Right lobe of liver (tissue), 6 donors: ENCODE data around the gene APOA1. TPM values are rescaled to one million over a fixed set of nuclear protein-coding genes. Genes with fewer than 3 reads are reported as not detected.
A peak's percentile ranks its signal among the peaks of the same experiment; 100 is the strongest.

ENCODE experiments used
- ATAC-seq, 4 donors: fragments of 200-7000 bp; cut with Tn5 transposase; one replicate each; pipeline ENCODE4 v1.9.1; 2020; ENCODE audit warnings: mild to moderate bottlenecking in 4 of 4, moderate library complexity in 4 of 4
- DNase-seq, 3 donors: peaks; one replicate each; pipeline ENCODE4 v3.0.0-alpha.2; 2020
- H3K27ac ChIP-seq, 3 donors: fragments of 200-600 bp; one replicate each; pipeline ENCODE4 v1.8.0; 2022
- H3K27me3 ChIP-seq, 2 donors: fragments of 200-600 bp; one replicate each; pipeline ENCODE4 v1.8.0; 2022
- H3K36me3 ChIP-seq, 4 donors: fragments of 200-600 bp; sonication (generic) in 1 of 4; one replicate each; pipeline versions ENCODE4 v1.5.1 to v1.8.0; 2017 to 2022; ENCODE audit warnings: control low read depth in 1 of 4
- H3K4me1 ChIP-seq, 4 donors: fragments of 200-600 bp; sonication (generic) in 1 of 4; one replicate each; pipeline versions ENCODE4 v1.5.1 to v1.8.0; 2017 to 2022; ENCODE audit warnings: control low read depth in 1 of 4
- H3K4me3 ChIP-seq, 3 donors: fragments of 200-600 bp; one replicate each; pipeline ENCODE4 v1.8.0; 2022
- H3K9me3 ChIP-seq, 4 donors: fragments of 200-600 bp; sonication (generic) in 1 of 4; one replicate each; pipeline versions ENCODE4 v1.5.1 to v1.8.0; 2017 to 2022; ENCODE audit warnings: control low read depth in 1 of 4
- CTCF ChIP-seq, 4 donors: fragments of 200-600 bp in 3 of 4; fragments of 450-650 bp in 1 of 4; IDR thresholded peaks; one replicate each; pipeline versions ENCODE4 v1.5.1 to v1.8.0; 2016 to 2022; ENCODE audit warnings: antibody characterized with exemption in 4 of 4, mild to moderate bottlenecking in 2 of 4
- POLR2A ChIP-seq: fragments of 450-650 bp; IDR thresholded peaks from one replicate; pipeline ENCODE4 v1.6.1; 2017; ENCODE audit warnings: antibody characterized with exemption, mild to moderate bottlenecking
- WGBS: methylation state at CpG from one replicate; pipeline ENCODE4 v1.1.6; 2018; ENCODE audit warnings: low coverage, low lambda C conversion rate; ENCODE audit not compliant: insufficient coverage; ENCODE audit errors: missing lambda C conversion rate; 5-methylcytosine and 5-hydroxymethylcytosine counted together
- intact Hi-C, 2 donors: fragments of 100-400 bp; cut with DNase I; formaldehyde crosslinking; loops; one replicate each; pipeline versions ENCODE4 v1.11.2 to v1.14.1; 2022
- total RNA-seq, 6 experiments: library from RNA; depleted of rRNA in 2 of 6; stranded (reverse); fragments of >200 nt in 2 of 6; fragmentation: NEBNext Ultra II Directional in 3 of 6; extraction: Animal tissue kit (Norgen Biotek cat#: 25700) in 3 of 6; gene quantifications; one replicate each; pipeline versions ENCODE4 v1.1.0 to v1.2.4, GENCODE V29; 2016 to 2023
- donor health status: DM: no; HTN: yes; CAD: no.
- donor health status: DM: no; HTN: no; CAD: no.
- donor health status: DM: no; HTN: no; CAD: no.
- donor health status: DM: no; HTN: yes; CAD: no.
- donor health status: DM: no; HTN: yes; CAD: no.

The APOA1 gene
- total RNA-seq, 6 experiments from 2014 or later, result 5,429 to 12,494 (median 8,679) TPM

GRCh38 chr11:116813170-116813569 lies 24.3 kb downstream of the APOA1 start:
- DNase-seq (no peak), ATAC-seq (no peak)
- H3K27me3 ChIP-seq, result no peaks in the 10 kb centered on the region
- no peaks in the 10 kb centered on the region for H3K36me3 ChIP-seq
- peak overlapping the region in 2 of 3 donors; percentile 13 to 16 for H3K4me3 ChIP-seq
- H3K4me1 ChIP-seq, result peaks cover 0 to 59% (median 15%) of the 10 kb centered on the region in 4 donors
- no CpG with 5 or more reads among the region's 1 CpG for WGBS
- peak overlapping the region in 2 of 3 donors; percentile 69 to 74 for H3K27ac ChIP-seq
- intact Hi-C loops, result no loop called here
- TF ChIP-seq CTCF (IDR thresholded peaks at IDR 0.05), result no peak
- no peak for TF ChIP-seq POLR2A
- H3K9me3 ChIP-seq, result no peaks in the 10 kb centered on the region

GRCh38 chr11:116812109-116812508 lies 25.3 kb downstream of the APOA1 start:
- Histone ChIP-seq H3K27me3 (no peaks in the 10 kb centered on the region), H3K36me3 (no peaks in the 10 kb centered on the region), H3K4me3 (no peak overlapping the region), H3K4me1 (peaks cover 0 to 70% (median 20%) of the 10 kb centered on the region in 4 donors), H3K27ac (no peak overlapping the region), H3K9me3 (no peaks in the 10 kb centered on the region)
- no peak for DNase-seq
- no peak for ATAC-seq
- TF ChIP-seq POLR2A, result no peak
- TF ChIP-seq CTCF (IDR thresholded peaks at IDR 0.05), result no peak
- WGBS, result 97% methylated on average over 4 of the region's 4 CpGs
- intact Hi-C loops, result no loop called here

GRCh38 chr11:116811194-116811593 lies 26.2 kb downstream of the APOA1 start:
- Histone ChIP-seq H3K4me1 (peaks cover 0 to 75% (median 23%) of the 10 kb centered on the region in 4 donors), H3K27ac (peak overlapping the region in 2 of 3 donors; percentile 9 to 21), H3K27me3 (no peaks in the 10 kb centered on the region), H3K4me3 (no peak overlapping the region), H3K9me3 (no peaks in the 10 kb centered on the region), H3K36me3 (no peaks in the 10 kb centered on the region)
- 73% methylated on average over 3 of the region's 3 CpGs for WGBS
- no peak for TF ChIP-seq POLR2A
- TF ChIP-seq CTCF (IDR thresholded peaks at IDR 0.05), result no peak
- DNase-seq (no peak), ATAC-seq (no peak)
- intact Hi-C loops, result no loop called here

- no peaks in the 10 kb centered on the region for H3K36me3 ChIP-seq
- TF ChIP-seq POLR2A, result no peak
- no peak for TF ChIP-seq CTCF (IDR thresholded peaks at IDR 0.05)
- peaks cover 0 to 59% (median 20%) of the 10 kb centered on the region in 4 donors for H3K4me1 ChIP-seq
- intact Hi-C loops, result no loop called here
- DNase-seq (peak; percentile 83 to 95 (median 91)), ATAC-seq (peak; percentile 80 to 88 (median 82))
- H3K4me3 ChIP-seq, result peak overlapping the region in 2 of 3 donors; percentile 26 to 33
- H3K27me3 ChIP-seq, result no peaks in the 10 kb centered on the region
- no peaks in the 10 kb centered on the region for H3K9me3 ChIP-seq
- H3K27ac ChIP-seq, result peak overlapping the region in 2 of 3 donors; percentile 81 to 83
- WGBS, result 16% methylated on average over 12 of the region's 14 CpGs
Measured at GRCh38 chr11:116808262-116809175, 28.9 kb downstream of the APOA1 start.
